Esophagus squamous epithelium (tissue), 4 donors: ENCODE data around the gene DBR1.

Experiments used
- CTCF ChIP-seq, 6 experiments: fragments of 450-650 bp in 4 of 6; fragments of 200-600 bp in 2 of 6; sonication (generic) in 2 of 6; IDR thresholded peaks; one replicate each; pipeline ENCODE4 v1.5.1; 2016 to 2019; ENCODE audit warnings: antibody characterized with exemption in 6 of 6, mild to moderate bottlenecking in 4 of 6, moderate library complexity in 4 of 6
- POLR2A ChIP-seq, 4 donors: fragments of 450-650 bp; IDR thresholded peaks; one replicate each; pipeline ENCODE4 v1.6.1; 2017; ENCODE audit warnings: antibody characterized with exemption in 4 of 4, mild to moderate bottlenecking in 4 of 4, moderate library complexity in 3 of 4

GRCh38 chr3:138202945-138203701 is 28.4 kb upstream of the DBR1 start:
- TF ChIP-seq CTCF (IDR thresholded peaks at IDR 0.05) = no peak
- no peak for TF ChIP-seq POLR2A (IDR thresholded peaks at IDR 0.05)
